ENCODE results near the gene RPP25.

Gene RPP25

GRCh38 chr15:74907163-74907870, 49.3 kb downstream of the RPP25 start:
- no peak for TF ChIP-seq CTCF (conservative IDR thresholded peaks at IDR 0.05; ENCODE audit: low read length)
- DNase-seq (ENCODE audit: low read depth), result no peak
- peak overlapping the region; percentile 83 for H3K4me3 ChIP-seq (ENCODE audit: low read length)

- TF ChIP-seq CTCF (conservative IDR thresholded peaks at IDR 0.05; ENCODE audit: low read length), result no peak
- peak; percentile 84 for DNase-seq (ENCODE audit: low read depth)
Measured at GRCh38 chr15:74906450-74907162, 50.0 kb downstream of the RPP25 start, which contains the start of gene FAM219B. Gene FAM219B (minus strand): TSS chr15:74906851. CDS start chr15:74906800, 51 bp downstream.

GRCh38 chr15:74906067-74906449, 50.5 kb downstream of the RPP25 start:
- DNase-seq (ENCODE audit: low read depth), result no peak
- peak overlapping the region; percentile 83 for H3K4me3 ChIP-seq (ENCODE audit: low read length)

More at GRCh38 chr15:74906450-74907162, 50.0 kb downstream of the RPP25 start, which contains the start of gene FAM219B:
- H3K4me3 ChIP-seq (ENCODE audit: low read length), result peak within 1 kb of the TSS; percentile 83

More at GRCh38 chr15:74906067-74906449, 50.5 kb downstream of the RPP25 start:
- no peak for TF ChIP-seq CTCF (conservative IDR thresholded peaks at IDR 0.05; ENCODE audit: low read length)
